T-helper 2 cell treated with Interferon-gamma antibody and Interleukin-4, amounts not matched to agents 5 μg/mL and 100 μg/mL, for 36 hours (primary cell): ENCODE measurements around the gene TMEM255B.
"Not testable (repeated sequence)": the region's sequence is repeated elsewhere in the genome, so short reads cannot be mapped to it uniquely, and the experiment has no call there.

ENCODE experiments used
- DNase-seq: peaks from one replicate; pipeline ENCODE4 v3.0.0; 2021; ENCODE audit warnings: low spot score
- H3K27ac Mint-ChIP-seq: one replicate; pipeline ENCODE4 v1.8.0; 2021; ENCODE audit warnings: mild to moderate bottlenecking, mixed read lengths
- H3K27me3 Mint-ChIP-seq: one replicate; pipeline ENCODE4 v1.8.0; 2021; ENCODE audit warnings: low read depth, mixed read lengths
- H3K36me3 Mint-ChIP-seq: one replicate; pipeline ENCODE4 v1.8.0; 2021; ENCODE audit warnings: low read depth, mixed read lengths
- H3K4me1 Mint-ChIP-seq: one replicate; pipeline ENCODE4 v1.8.0; 2021; ENCODE audit warnings: low read depth, mixed read lengths
- H3K4me3 Mint-ChIP-seq: one replicate; pipeline ENCODE4 v1.8.0; 2022; ENCODE audit warnings: mild to moderate bottlenecking, moderate library complexity, mixed read lengths
- H3K9me3 Mint-ChIP-seq: one replicate; pipeline ENCODE4 v1.8.0; 2021; ENCODE audit warnings: mixed read lengths

TMEM255B gene

DNA sequence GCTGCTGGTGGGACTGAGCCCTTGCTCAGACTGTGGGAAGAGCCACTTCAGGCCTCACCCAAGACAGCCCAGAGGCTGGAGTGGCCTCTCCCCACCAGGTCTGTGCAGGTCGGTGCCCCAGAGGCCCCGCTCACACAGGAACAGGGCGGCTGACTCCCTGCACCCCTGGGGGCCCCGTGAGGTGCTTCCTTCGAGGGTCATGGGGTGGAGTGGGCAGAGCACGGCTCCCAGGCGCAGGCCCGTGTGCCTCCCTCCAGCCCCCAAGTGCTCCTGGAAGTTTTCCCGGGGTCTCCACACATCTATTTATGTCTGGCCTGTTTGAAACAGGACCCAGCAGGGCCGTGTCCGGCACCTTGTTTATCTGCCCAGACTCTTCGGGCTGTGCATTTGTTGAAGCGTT lies 9.5 kb upstream of the TMEM255B start:
- peaks cover 18% of the 10 kb centered on the region for H3K9me3 Mint-ChIP-seq
- no peak overlapping the region for H3K27ac Mint-ChIP-seq
- no peak for DNase-seq
- no peak overlapping the region for H3K4me3 Mint-ChIP-seq
- H3K27me3 Mint-ChIP-seq = peaks cover 3% of the 10 kb centered on the region
- H3K4me1 Mint-ChIP-seq = peaks cover 2% of the 10 kb centered on the region
- no peaks in the 10 kb centered on the region for H3K36me3 Mint-ChIP-seq

DNA sequence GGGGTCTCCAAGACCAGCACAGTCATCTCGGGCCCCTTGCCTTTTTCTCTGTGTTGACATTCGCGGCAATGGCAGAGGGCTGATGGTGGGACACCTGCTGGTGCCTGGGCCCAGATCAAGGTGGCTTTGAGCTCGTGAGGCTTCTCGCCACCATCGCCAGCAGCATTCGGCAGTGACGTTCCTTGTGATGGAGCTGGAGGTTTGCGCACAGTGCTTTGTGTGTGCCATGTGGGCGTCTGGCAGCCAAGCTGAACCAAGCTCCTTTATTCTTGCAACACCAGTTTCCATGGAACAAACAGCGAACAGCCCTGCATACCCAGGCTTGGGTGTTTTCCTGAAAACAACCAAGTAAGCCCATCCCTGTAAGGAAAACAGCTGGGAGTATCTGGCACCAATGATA lies 9.1 kb upstream of the TMEM255B start:
- Mint-ChIP-seq H3K27me3 (peaks cover under 1% of the 10 kb centered on the region), H3K4me1 (no peaks in the 10 kb centered on the region), H3K4me3 (no peak overlapping the region)

DNA sequence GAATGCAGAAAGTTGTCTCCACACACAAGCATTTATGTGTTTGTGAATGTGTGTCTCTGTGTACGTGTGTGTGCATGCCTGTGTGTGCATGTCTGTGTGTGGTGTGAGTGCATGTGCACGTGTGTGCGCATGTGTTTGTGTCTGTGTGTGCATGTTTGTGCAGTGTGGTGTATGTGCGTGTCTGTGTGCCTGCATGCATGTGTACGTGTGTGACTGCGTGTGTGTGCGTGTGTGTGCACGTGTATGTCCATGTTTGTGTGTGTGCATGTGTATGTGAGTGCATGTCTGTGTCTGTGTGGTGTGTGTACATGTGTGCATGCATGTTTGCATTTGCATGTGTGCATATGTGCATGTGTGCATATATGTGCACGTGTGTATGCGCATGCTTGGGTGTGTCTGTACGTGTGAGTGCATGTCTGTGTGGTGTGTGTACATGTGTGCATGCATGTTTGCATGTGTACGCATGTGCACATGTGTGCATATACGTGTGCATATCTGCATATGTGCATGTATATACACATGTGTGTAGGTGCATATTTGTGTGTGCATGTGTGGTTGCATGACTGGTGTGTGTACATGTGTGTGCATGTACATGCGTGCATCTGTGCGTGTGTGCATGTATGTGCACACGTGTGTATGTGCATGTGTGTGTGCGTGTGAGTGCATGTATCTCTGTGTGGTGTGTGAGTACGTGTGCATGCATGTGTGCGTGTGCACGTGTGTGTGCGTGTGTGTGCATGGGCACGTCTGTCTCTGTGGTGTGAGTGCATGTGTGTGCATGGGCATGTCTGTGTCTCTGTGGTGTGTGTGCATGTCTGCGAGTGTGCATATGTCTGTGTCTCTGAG lies 8.2 kb upstream of the TMEM255B start:
- peaks cover 18% of the 10 kb centered on the region for H3K9me3 Mint-ChIP-seq
- H3K27me3 Mint-ChIP-seq = no peaks in the 10 kb centered on the region
- no peaks in the 10 kb centered on the region for H3K36me3 Mint-ChIP-seq
- no peak overlapping the region for H3K4me3 Mint-ChIP-seq
- H3K4me1 Mint-ChIP-seq = no peaks in the 10 kb centered on the region
- H3K27ac Mint-ChIP-seq = no peak overlapping the region
- DNase-seq = no peak

More for the DNA sequence above, 9.1 kb upstream of the TMEM255B start:
- H3K36me3 Mint-ChIP-seq = no peaks in the 10 kb centered on the region
- no peak for DNase-seq
- peaks cover 18% of the 10 kb centered on the region for H3K9me3 Mint-ChIP-seq
- no peak overlapping the region for H3K27ac Mint-ChIP-seq

DNA sequence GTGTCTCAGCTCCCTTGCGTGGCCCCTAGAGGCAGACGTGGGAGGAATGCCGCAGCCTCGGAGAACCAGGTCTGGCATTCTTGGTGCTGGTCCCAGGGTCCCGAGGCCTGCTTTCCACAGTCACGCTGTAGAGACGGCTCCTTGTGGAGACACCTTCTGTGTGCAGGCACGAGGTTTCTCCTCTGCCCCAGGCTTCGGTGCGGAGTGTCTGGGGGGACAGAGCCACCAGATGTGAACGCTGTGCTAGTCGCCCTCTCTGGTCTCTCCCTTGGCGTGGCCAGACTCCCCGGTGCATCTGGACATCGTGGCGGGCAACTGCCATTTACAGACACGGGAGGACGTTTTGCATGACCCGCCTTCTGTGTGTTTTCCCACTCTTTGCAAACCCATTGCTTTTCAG lies 7.5 kb upstream of the TMEM255B start:
- no peaks in the 10 kb centered on the region for H3K4me1 Mint-ChIP-seq
- no peak overlapping the region for H3K27ac Mint-ChIP-seq
- H3K9me3 Mint-ChIP-seq = peaks cover 18% of the 10 kb centered on the region
- H3K4me3 Mint-ChIP-seq = no peak overlapping the region
- H3K27me3 Mint-ChIP-seq = no peaks in the 10 kb centered on the region
- no peak for DNase-seq
- no peaks in the 10 kb centered on the region for H3K36me3 Mint-ChIP-seq

DNA sequence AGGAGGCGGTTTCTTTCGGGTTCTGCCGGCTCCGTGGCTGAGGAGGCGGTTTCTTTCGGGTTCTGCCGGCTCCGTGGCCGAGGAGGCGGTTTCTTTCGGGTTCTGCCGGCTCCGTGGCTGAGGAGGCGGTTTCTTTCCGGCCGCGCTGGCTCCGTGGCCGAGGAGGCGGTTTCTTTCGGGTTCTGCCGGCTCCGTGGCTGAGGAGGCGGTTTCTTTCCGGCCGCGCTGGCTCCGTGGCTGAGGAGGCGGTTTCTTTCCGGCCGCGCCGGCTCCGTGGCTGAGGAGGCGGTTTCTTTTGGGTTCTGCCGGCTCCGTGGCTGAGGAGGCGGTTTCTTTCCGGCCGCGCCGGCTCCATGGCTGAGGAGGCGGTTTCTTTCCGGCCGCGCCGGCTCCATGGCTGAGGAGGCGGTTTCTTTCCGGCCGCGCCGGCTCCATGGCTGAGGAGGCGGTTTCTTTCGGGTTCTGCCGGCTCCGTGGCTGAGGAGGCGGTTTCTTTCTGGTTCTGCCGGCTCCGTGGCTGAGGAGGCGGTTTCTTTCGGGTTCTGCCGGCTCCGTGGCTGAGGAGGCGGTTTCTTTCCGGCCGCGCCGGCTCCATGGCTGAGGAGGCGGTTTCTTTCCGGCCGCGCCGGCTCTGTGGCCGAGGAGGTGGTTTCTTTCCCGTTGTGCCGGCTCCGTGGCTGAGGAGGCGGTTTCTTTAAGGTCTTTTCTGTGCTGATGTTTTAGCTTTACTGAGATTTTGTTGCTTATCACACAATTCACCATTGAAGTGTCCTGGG lies 6.6 kb upstream of the TMEM255B start:
- not testable (repeated sequence) for DNase-seq, H3K4me3 Mint-ChIP-seq, H3K36me3 Mint-ChIP-seq, H3K27me3 Mint-ChIP-seq, H3K4me1 Mint-ChIP-seq, H3K27ac Mint-ChIP-seq
- H3K9me3 Mint-ChIP-seq = peaks cover 18% of the 10 kb centered on the region

DNA sequence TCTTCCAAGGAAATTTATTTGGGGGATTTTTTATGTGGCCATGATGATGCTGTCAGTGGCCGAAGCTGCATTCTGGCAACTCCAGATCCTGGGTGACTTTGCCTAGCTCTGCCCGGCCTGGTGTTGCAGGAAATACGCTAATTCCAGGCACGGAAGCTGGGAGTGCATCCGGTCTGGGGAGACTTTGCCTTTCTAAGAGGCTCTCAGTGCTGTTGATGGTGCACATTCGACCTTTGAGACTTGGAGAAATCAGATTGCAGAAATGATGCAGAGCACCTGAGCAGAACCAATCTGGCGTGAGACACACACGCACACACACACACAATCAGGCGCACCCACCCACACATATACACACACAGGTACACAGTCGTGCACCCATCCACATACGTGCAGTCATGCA lies 5.9 kb upstream of the TMEM255B start:
- DNase-seq = no peak
- H3K27me3 Mint-ChIP-seq = peaks cover 5% of the 10 kb centered on the region
- H3K4me1 Mint-ChIP-seq = peaks cover 3% of the 10 kb centered on the region
- H3K36me3 Mint-ChIP-seq = no peaks in the 10 kb centered on the region
- no peak overlapping the region for H3K4me3 Mint-ChIP-seq
- H3K9me3 Mint-ChIP-seq = peaks cover 18% of the 10 kb centered on the region
- H3K27ac Mint-ChIP-seq = no peak overlapping the region

DNA sequence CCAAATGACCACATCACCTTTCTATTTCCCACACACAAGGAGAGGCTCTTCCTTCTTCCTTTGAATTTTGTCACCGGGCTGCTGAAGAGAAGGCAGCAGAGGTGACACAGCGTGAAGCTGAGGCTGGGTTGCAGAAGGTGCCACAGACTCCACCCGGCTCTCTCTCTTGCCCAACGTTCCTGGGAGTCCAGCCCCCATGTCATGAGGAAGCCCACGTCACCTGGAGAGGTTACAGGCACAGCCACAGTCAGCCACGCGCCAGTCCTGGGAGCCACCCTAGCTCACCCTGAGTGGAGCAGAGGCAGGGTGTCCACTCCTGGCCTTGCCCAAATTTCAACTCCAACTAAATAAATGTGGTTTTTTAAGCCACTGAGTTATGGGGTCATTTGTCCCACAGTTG lies 4.8 kb upstream of the TMEM255B start:
- Mint-ChIP-seq H3K27ac (no peak overlapping the region), H3K4me3 (no peak overlapping the region), H3K36me3 (no peaks in the 10 kb centered on the region), H3K4me1 (peaks cover 5% of the 10 kb centered on the region), H3K27me3 (peaks cover 9% of the 10 kb centered on the region), H3K9me3 (peaks cover 18% of the 10 kb centered on the region)
- DNase-seq = no peak

DNA sequence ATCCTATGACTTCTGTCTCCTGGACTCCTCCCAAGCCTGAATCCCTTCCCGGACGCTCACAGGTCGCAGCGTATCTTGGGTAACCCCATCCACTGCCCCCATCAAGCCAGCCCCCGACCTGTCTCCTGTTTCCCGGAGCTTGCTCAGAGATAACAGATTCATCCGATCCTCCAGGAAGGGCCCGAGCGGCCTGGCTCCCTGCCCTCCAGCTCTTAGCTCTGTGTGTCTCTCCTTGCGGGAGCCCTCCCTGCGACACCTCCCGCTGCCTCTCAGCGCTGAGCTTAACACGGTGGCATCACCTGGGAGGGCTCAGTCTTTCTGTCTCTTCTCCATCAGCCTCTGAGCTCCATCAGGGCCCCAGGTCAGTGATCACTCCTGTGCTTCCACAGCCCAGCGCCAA lies 4.3 kb upstream of the TMEM255B start:
- Mint-ChIP-seq H3K27ac (no peak overlapping the region), H3K4me1 (peaks cover 10% of the 10 kb centered on the region), H3K36me3 (no peaks in the 10 kb centered on the region), H3K27me3 (peaks cover 14% of the 10 kb centered on the region), H3K9me3 (peaks cover 18% of the 10 kb centered on the region), H3K4me3 (no peak overlapping the region)
- no peak for DNase-seq

DNA sequence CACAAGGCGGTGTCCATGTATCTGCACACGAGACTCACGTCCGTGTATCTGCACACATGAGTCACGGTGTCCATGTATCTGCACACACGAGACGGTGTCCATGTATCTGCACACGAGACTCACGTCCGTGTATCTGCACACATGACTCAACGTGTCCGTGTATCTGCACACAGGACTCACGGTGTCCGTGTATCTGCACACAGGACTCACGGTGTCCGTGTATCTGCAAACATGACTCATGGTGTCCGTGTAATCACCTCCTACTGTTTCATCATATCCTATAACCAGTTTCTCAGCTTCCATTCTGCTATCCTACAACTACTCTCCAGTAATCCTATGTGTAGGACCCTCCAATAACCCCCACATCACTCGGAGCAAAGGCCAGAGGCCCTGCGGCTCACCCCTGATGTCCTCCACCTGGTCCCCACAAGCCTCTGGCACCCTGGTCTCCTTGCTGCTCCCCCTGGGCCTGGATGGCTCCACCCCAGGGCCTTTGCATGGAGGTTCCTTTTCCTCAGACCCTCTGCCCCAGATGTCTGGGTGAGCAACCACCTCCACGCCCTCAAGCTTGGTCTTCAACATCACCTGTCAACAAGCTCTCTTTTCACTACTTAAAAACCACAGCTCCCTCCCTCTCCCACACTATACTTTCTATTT lies 2.5 kb upstream of the TMEM255B start:
- Mint-ChIP-seq H3K4me3 (no peak overlapping the region), H3K36me3 (no peaks in the 10 kb centered on the region), H3K27ac (no peak overlapping the region), H3K9me3 (peaks cover 6% of the 10 kb centered on the region), H3K4me1 (peaks cover 12% of the 10 kb centered on the region), H3K27me3 (peaks cover 31% of the 10 kb centered on the region)
- no peak for DNase-seq

DNA sequence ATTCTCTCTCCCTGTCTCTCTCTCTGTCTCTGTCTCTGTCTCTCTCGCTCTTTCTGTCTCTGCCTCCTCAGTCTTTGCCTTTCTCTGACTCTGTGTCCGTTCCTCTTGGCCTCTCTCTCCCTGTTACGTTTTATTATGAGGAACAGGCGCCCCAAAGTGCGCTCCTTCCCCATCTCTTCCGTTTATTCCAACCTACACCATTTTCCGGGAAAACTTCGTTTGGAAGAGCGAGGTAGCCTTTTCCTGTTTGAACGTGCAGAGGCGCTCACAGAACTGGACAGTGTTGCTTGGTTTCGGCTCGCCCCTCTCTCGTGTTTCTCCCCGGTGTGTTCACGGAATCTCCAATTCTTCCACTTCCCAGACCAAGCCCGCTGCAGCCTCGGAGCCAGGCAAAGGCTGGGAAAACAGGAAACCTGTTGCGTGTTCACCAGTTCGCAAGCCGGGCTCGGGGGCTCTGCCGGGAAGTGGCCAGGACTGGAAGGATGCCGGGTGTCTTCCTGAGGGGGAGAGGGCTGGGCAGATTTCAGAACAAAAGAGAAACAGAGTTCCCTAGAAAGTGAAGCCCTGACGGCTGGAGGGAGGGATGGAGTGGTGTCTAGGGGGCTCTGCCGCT lies 605 bp downstream of the TMEM255B start:
- H3K4me3 Mint-ChIP-seq = peak overlapping the region; percentile 95
- DNase-seq = no peak

DNA sequence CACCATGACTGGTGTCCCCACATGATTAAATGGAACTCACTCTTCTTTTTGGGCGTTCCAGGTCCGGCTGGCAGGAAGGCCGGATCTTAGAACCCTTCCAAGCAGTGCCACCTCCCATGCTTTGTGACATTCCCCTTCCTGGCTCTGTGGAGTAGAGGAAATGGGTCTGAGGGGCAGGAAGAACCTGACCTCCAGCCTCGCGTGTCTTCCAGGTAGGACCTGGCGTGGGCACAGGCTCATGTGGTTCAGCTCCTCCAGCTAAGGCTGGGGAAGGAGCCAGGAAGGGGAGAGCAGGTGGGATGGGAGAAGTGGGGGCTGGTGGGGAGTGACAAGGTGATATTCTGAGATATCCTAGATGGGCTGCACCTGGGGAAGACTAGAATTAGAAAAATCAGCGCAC lies 2.1 kb downstream of the TMEM255B start:
- Mint-ChIP-seq H3K4me3 (no peak overlapping the region), H3K4me1 (peaks cover 12% of the 10 kb centered on the region), H3K27ac (no peak overlapping the region), H3K36me3 (no peaks in the 10 kb centered on the region), H3K27me3 (peaks cover 42% of the 10 kb centered on the region), H3K9me3 (no peaks in the 10 kb centered on the region)
- DNase-seq = no peak

More for the DNA sequence above, 605 bp downstream of the TMEM255B start:
- Mint-ChIP-seq H3K4me1 (peaks cover 12% of the 10 kb centered on the region), H3K27ac (peak overlapping the region; percentile 17), H3K9me3 (no peaks in the 10 kb centered on the region), H3K36me3 (no peaks in the 10 kb centered on the region), H3K27me3 (peaks cover 42% of the 10 kb centered on the region)

DNA sequence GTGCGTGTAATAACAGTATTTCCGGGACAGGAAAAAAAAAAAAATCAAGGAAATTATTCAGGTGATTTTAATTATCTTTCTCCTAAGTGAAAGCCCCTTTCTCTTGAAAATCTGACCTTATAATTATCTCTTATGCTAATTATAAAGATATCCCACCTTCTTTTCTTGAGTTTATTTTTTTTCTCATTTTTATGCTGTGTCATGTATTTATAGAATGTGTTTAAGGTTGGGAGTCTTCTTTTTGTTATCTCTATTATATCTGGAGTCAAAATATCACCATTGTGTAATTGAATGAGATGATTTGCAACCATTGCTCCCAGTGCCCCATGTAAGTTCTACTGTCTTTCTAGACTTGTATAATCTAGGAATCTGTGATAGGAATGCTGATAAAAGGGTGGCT lies 3.0 kb downstream of the TMEM255B start:
- H3K36me3 Mint-ChIP-seq = no peaks in the 10 kb centered on the region
- no peak overlapping the region for H3K4me3 Mint-ChIP-seq
- peaks cover 42% of the 10 kb centered on the region for H3K27me3 Mint-ChIP-seq
- H3K4me1 Mint-ChIP-seq = peaks cover 9% of the 10 kb centered on the region
- H3K9me3 Mint-ChIP-seq = no peaks in the 10 kb centered on the region
- H3K27ac Mint-ChIP-seq = no peak overlapping the region
- no peak for DNase-seq

DNA sequence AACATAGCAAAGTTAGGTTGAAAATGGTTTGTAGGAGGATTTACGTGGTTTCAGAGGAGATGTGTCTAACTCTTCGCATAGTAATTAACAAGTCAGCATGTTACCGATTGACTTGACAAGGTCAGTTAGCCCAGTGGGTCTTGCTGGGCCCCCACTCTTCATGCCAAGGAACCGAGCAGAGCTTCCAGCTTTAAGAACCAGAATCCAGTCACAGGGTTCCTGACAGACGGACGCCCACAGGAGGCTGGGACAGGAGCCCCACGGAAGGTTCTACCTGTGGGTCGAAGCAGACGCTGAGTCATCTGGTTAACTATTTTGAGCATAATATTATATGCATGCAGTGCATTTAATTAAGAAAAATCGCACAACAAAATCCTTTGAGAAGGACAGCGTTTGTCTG lies 3.5 kb downstream of the TMEM255B start:
- Mint-ChIP-seq H3K36me3 (no peaks in the 10 kb centered on the region), H3K27ac (no peak overlapping the region), H3K4me1 (peaks cover 9% of the 10 kb centered on the region), H3K9me3 (no peaks in the 10 kb centered on the region), H3K4me3 (no peak overlapping the region), H3K27me3 (peaks cover 42% of the 10 kb centered on the region)
- DNase-seq = no peak

DNA sequence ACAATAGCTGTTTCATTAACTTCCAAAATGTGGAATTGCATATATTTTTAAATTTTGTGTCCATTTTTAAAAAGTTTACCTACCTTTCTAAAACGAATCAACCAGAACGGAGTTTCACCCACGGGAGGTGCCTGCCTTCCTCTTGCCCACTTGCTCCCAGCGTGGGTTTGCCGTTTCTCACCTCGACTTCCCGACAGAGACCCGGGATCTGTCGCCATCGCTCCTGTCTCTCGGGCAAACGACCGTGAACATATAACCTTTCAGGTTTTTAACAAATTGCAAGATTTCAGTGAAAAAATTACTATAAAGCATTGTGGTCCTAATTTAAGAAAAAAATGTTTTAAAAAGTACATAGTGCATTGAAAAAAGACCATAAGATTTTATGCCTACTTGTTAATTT lies 4.2 kb downstream of the TMEM255B start:
- no peak for DNase-seq
- no peaks in the 10 kb centered on the region for H3K9me3 Mint-ChIP-seq
- no peaks in the 10 kb centered on the region for H3K36me3 Mint-ChIP-seq
- H3K27me3 Mint-ChIP-seq = peaks cover 37% of the 10 kb centered on the region
- peaks cover 9% of the 10 kb centered on the region for H3K4me1 Mint-ChIP-seq
- H3K27ac Mint-ChIP-seq = no peak overlapping the region
- H3K4me3 Mint-ChIP-seq = no peak overlapping the region
